HepG2 (cell line): ENCODE measurements around the gene OR6C2. TPM values are rescaled to one million over a fixed set of nuclear protein-coding genes. Genes with fewer than 3 reads are reported as not detected.
"Not testable (repeated sequence)": the region's sequence is repeated elsewhere in the genome, so short reads cannot be mapped to it uniquely, and the experiment has no call there.

Experiments
- ATAC-seq: fragments of 200-7000 bp; cut with Tn5 transposase; 3 replicates; pipeline ENCODE4 v1.9.1; 2020; ENCODE audit warnings: mild to moderate bottlenecking, moderate library complexity
- BruUV-seq: library from RNA; stranded (reverse); fragments of 400-500 nt; replicated peaks from 2 replicates; lab custom pipeline; 2021; lab: Mats Ljungman, UMichigan
- CTCF ChIA-PET: fragments of 300-600 bp; formaldehyde crosslinking; extraction: SDS; loops from one replicate; lab custom pipeline; 2021; ENCODE audit warnings: low total read pairs, inconsistent platforms, low intra/inter-chr PET ratio; lab: Yijun Ruan, JAX
- POLR2A ChIA-PET: fragments of 350-600 bp; sonication (Branson Sonifier 250); formaldehyde crosslinking; loops from one replicate; lab custom pipeline; 2020; ENCODE audit warnings: antibody characterized with exemption, inconsistent platforms; lab: Yijun Ruan, JAX
- DNase-seq: peaks from one replicate; pipeline ENCODE4 v3.0.0-alpha.2; 2015; ENCODE audit warnings: low spot score
- FAIRE-seq: peaks from 3 replicates; lab custom pipeline; 2011; peaks lifted over from hg19 to GRCh38; lab: Jason Lieb, UNC
- H2AFZ ChIP-seq: one replicate; pipeline ENCODE4 v1.6.1; 2011; ENCODE audit warnings: low read length, inconsistent platforms
- H3K27ac ChIP-seq: fragments of 300-600 bp; 3 replicates; pipeline ENCODE4 v1.8.0; 2011; ENCODE audit warnings: mixed run types, mild to moderate bottlenecking, mixed read lengths, low read length, inconsistent platforms; ENCODE audit not compliant: insufficient read depth; ENCODE audit errors: extremely low read length
- H3K27me3 ChIP-seq, 2 experiments: fragments of 200-600 bp in 1 of 2; 2 replicates in 1 of 2; 3 replicates in 1 of 2; pipeline versions ENCODE4 v1.6.0 to v1.8.0; 2011; ENCODE audit warnings: low read length in 2 of 2, mild to moderate bottlenecking in 2 of 2, moderate library complexity in 2 of 2, inconsistent platforms in 1 of 2; ENCODE audit not compliant: insufficient read depth in 2 of 2, control insufficient read depth in 1 of 2
- H3K36me3 ChIP-seq, 2 experiments: fragments of 200-600 bp in 1 of 2; replicated peaks in 1 of 2; 2 replicates in 1 of 2; 3 replicates in 1 of 2; pipeline versions ENCODE4 v1.5.1 to v1.8.0; 2011; ENCODE audit warnings: low read length in 2 of 2, inconsistent platforms in 1 of 2; ENCODE audit not compliant: insufficient read depth in 2 of 2, control insufficient read depth in 1 of 2
- H3K4me1 ChIP-seq: 2 replicates; pipeline ENCODE4 v1.5.1; 2012; ENCODE audit warnings: low read length, inconsistent platforms; ENCODE audit not compliant: insufficient read depth
- H3K4me2 ChIP-seq: 2 replicates; pipeline ENCODE4 v1.6.0; 2011; ENCODE audit warnings: low read depth, low read length, inconsistent platforms
- H3K4me3 ChIP-seq, 3 experiments: fragments of 200-600 bp in 1 of 3; sonication (generic), shearing (Covaris generic) in 1 of 3; replicated peaks in 1 of 3; 2 replicates each; pipeline ENCODE4 v1.5.1; 2011 to 2016; ENCODE audit warnings: low read length in 3 of 3, inconsistent platforms in 2 of 3, low read depth in 2 of 3, mild to moderate bottlenecking in 2 of 3, control low read depth in 1 of 3, mixed read lengths in 1 of 3; ENCODE audit not compliant: insufficient read depth in 1 of 3
- H3K79me2 ChIP-seq: one replicate; pipeline ENCODE4 v1.6.1; 2011; ENCODE audit warnings: low read length, inconsistent platforms; ENCODE audit not compliant: insufficient read depth
- H3K9ac ChIP-seq: 2 replicates; pipeline ENCODE4 v1.6.0; 2011; ENCODE audit warnings: mild to moderate bottlenecking, low read depth, low read length, inconsistent platforms; ENCODE audit not compliant: insufficient read depth
- H3K9me3 ChIP-seq: 2 replicates; pipeline ENCODE4 v1.5.1; 2012; ENCODE audit warnings: mild to moderate bottlenecking, low read length
- H4K20me1 ChIP-seq: 2 replicates; pipeline ENCODE4 v1.6.0; 2011; ENCODE audit warnings: inconsistent platforms, mild to moderate bottlenecking, low read length, moderate library complexity; ENCODE audit not compliant: insufficient read depth
- KMT2B ChIP-seq: IDR thresholded peaks from 2 replicates; pipeline ENCODE4 v1.6.1; 2016; ENCODE audit warnings: missing genetic modification reagents, missing compliant biosample characterization
- MAFF ChIP-seq: IDR thresholded peaks from 2 replicates; pipeline ENCODE4 v1.6.1; 2011; ENCODE audit warnings: low read depth, low read length, improper control_type of control experiment
- MAFK ChIP-seq, 2 experiments: IDR thresholded peaks in 1 of 2; conservative IDR thresholded peaks in 1 of 2; 2 replicates each; pipeline ENCODE4 v1.6.1; 2011; ENCODE audit warnings: improper control_type of control experiment in 2 of 2, low read length in 2 of 2
- U2AF1 ChIP-seq: fragments of 200-400 bp; formaldehyde crosslinking; optimal IDR thresholded peaks from 2 replicates; pipeline ENCODE3; 2017; ENCODE audit warnings: mild to moderate bottlenecking, low read depth, low read length
- WGBS: methylation state at CpG from one replicate; pipeline ENCODE4 v1.1.6; 2017; ENCODE audit warnings: low lambda C conversion rate; 5-methylcytosine and 5-hydroxymethylcytosine counted together
- in situ Hi-C: cut with HindIII; loops from 2 replicates; pipeline ENCODE4 v1.10.0; 2017; ENCODE audit warnings: low pct_unique_long_range_greater_than_20kb; ENCODE audit not compliant: extremely low pct_ligation_motif_present
- intact Hi-C: fragments of 100-400 bp; cut with micrococcal nuclease; formaldehyde crosslinking; loops from one replicate; pipeline ENCODE4 v1.10.0; 2022; ENCODE audit not compliant: unreplicated experiment
- polyA plus RNA-seq, 8 experiments: library from polyadenylated mRNA; depleted of rRNA in 3 of 8; stranded (reverse) in 7 of 8; unstranded in 1 of 8; fragments of >200 nt; fragmentation: Illumina TruSeq in 4 of 8; extraction: Trizol in 4 of 8; gene quantifications; 2 replicates each; pipeline versions ENCODE4 v1.2.1 to v1.2.3, GENCODE V29; 2011 to 2016; ENCODE audit warnings: low read depth in 4 of 8, missing spikeins in 1 of 8, mixed read lengths in 1 of 8; ENCODE audit not compliant: insufficient read depth in 1 of 8
- total RNA-seq, 5 experiments: library from RNA; depleted of rRNA; stranded (reverse); fragments of >200 nt; fragmentation: Illumina TruSeq; extraction: Trizol; gene quantifications; 2 replicates each; pipeline ENCODE4 v1.2.3, GENCODE V29; 2016; ENCODE audit warnings: low read depth in 1 of 5

OR6C2 gene
- total and polyA plus RNA-seq, 2 of the 13 experiments (the other 11 are each of a cell fraction or from before 2014, with no cell fraction given): not detected

GRCh38 chr12:55407866-55408265, 36.0 kb upstream of the OR6C2 start (continued):
- TF ChIP-seq U2AF1: no peak
- no peak for TF ChIP-seq KMT2B (CRISPR knock-in tag)

- CTCF ChIA-PET, H3K9ac ChIP-seq, H3K27ac ChIP-seq, H2AFZ ChIP-seq, BruUV-seq, DNase-seq, H4K20me1 ChIP-seq, H3K36me3 ChIP-seq, ATAC-seq, POLR2A ChIA-PET, in situ Hi-C loops, intact Hi-C loops, H3K9me3 ChIP-seq, H3K4me1 ChIP-seq, H3K4me2 ChIP-seq, H3K4me3 ChIP-seq, H3K27me3 ChIP-seq, H3K79me2 ChIP-seq, FAIRE-seq: not testable (repeated sequence)
- TF ChIP-seq MAFF (peak; percentile 73), MAFK (conservative IDR thresholded peaks at IDR 0.05 in 1 of 2, IDR thresholded peaks at IDR 0.05 in 1 of 2; ENCODE audit: low read length in 2 of 2) (peak; percentile 58 to 83)
- WGBS: 0% methylated on average over 1 of the region's 1 CpG
These were observed 34.7 kb upstream of the OR6C2 start for GRCh38 chr12:55409133-55409532.

GRCh38 chr12:55412138-55412537, 31.7 kb upstream of the OR6C2 start:
- H3K9me3 ChIP-seq, in situ Hi-C loops, CTCF ChIA-PET, H3K4me3 ChIP-seq, ATAC-seq, H3K27me3 ChIP-seq, H3K4me1 ChIP-seq, POLR2A ChIA-PET, H4K20me1 ChIP-seq, H3K79me2 ChIP-seq, DNase-seq, intact Hi-C loops, BruUV-seq, H3K27ac ChIP-seq, H3K36me3 ChIP-seq, H3K9ac ChIP-seq, H2AFZ ChIP-seq, H3K4me2 ChIP-seq: not testable (repeated sequence)
- 80% methylated on average over 15 of the region's 15 CpGs for WGBS
- FAIRE-seq: peak; percentile 43
